Activated naive CD4-positive, alpha-beta T cell treated with anti-CD3 and anti-CD28 coated beads, Interleukin-2, amount 50 U/mL, for 24 hours (primary cell): ENCODE measurements around the gene NLRP9.

Source experiments
- H3K27ac Mint-ChIP-seq: one replicate; pipeline ENCODE4 v1.8.0; 2021; ENCODE audit warnings: mild to moderate bottlenecking, mixed read lengths
- H3K27me3 Mint-ChIP-seq: one replicate; pipeline ENCODE4 v1.8.0; 2021; ENCODE audit warnings: mixed read lengths
- H3K36me3 Mint-ChIP-seq: one replicate; pipeline ENCODE4 v1.8.0; 2021; ENCODE audit warnings: mixed read lengths
- H3K4me1 Mint-ChIP-seq: one replicate; pipeline ENCODE4 v1.8.0; 2021; ENCODE audit warnings: mixed read lengths
- H3K4me3 Mint-ChIP-seq: one replicate; pipeline ENCODE4 v1.8.0; 2021; ENCODE audit warnings: mild to moderate bottlenecking, mixed read lengths
- H3K9me3 Mint-ChIP-seq: one replicate; pipeline ENCODE4 v1.8.0; 2021; ENCODE audit warnings: mixed read lengths

NLRP9 gene

GRCh38 chr19:55684946-55685681 lies 53.1 kb downstream of the NLRP9 start:
- no peak overlapping the region for H3K4me3 Mint-ChIP-seq
- H3K27ac Mint-ChIP-seq = no peak overlapping the region
- H3K27me3 Mint-ChIP-seq = no peaks in the 10 kb centered on the region
- no peaks in the 10 kb centered on the region for H3K9me3 Mint-ChIP-seq
- peaks cover 18% of the 10 kb centered on the region for H3K4me1 Mint-ChIP-seq
- H3K36me3 Mint-ChIP-seq = no peaks in the 10 kb centered on the region

- peaks cover 3% of the 10 kb centered on the region for H3K36me3 Mint-ChIP-seq
- no peaks in the 10 kb centered on the region for H3K9me3 Mint-ChIP-seq
- H3K27ac Mint-ChIP-seq = no peak overlapping the region
- H3K27me3 Mint-ChIP-seq = no peaks in the 10 kb centered on the region
- H3K4me3 Mint-ChIP-seq = no peak overlapping the region
- peaks cover 31% of the 10 kb centered on the region for H3K4me1 Mint-ChIP-seq
Measured at GRCh38 chr19:55683449-55684261, 54.5 kb downstream of the NLRP9 start.

- Mint-ChIP-seq H3K27ac (no peak overlapping the region), H3K4me1 (peaks cover 53% of the 10 kb centered on the region), H3K9me3 (no peaks in the 10 kb centered on the region), H3K36me3 (peaks cover 3% of the 10 kb centered on the region), H3K4me3 (no peak overlapping the region), H3K27me3 (no peaks in the 10 kb centered on the region)
Measured at GRCh38 chr19:55681131-55682092, 56.8 kb downstream of the NLRP9 start.

- Mint-ChIP-seq H3K27ac (no peak overlapping the region), H3K4me3 (no peak overlapping the region), H3K36me3 (peaks cover 3% of the 10 kb centered on the region), H3K4me1 (peaks cover 62% of the 10 kb centered on the region), H3K9me3 (no peaks in the 10 kb centered on the region), H3K27me3 (no peaks in the 10 kb centered on the region)
Measured at GRCh38 chr19:55680339-55681130, 57.7 kb downstream of the NLRP9 start.

GRCh38 chr19:55679343-55680257 lies 58.6 kb downstream of the NLRP9 start:
- H3K36me3 Mint-ChIP-seq = peaks cover 6% of the 10 kb centered on the region

GRCh38 chr19:55678121-55678671 lies 60.0 kb downstream of the NLRP9 start:
- no peak overlapping the region for H3K27ac Mint-ChIP-seq
- H3K4me1 Mint-ChIP-seq = peaks cover 64% of the 10 kb centered on the region
- H3K9me3 Mint-ChIP-seq = no peaks in the 10 kb centered on the region

More at GRCh38 chr19:55679343-55680257, 58.6 kb downstream of the NLRP9 start:
- Mint-ChIP-seq H3K27me3 (no peaks in the 10 kb centered on the region), H3K9me3 (no peaks in the 10 kb centered on the region), H3K27ac (no peak overlapping the region), H3K4me1 (peaks cover 62% of the 10 kb centered on the region), H3K4me3 (no peak overlapping the region)

GRCh38 chr19:55677572-55678028 lies 60.6 kb downstream of the NLRP9 start:
- Mint-ChIP-seq H3K27me3 (no peaks in the 10 kb centered on the region), H3K4me1 (peaks cover 66% of the 10 kb centered on the region), H3K9me3 (no peaks in the 10 kb centered on the region), H3K27ac (peak overlapping the region; percentile 26), H3K36me3 (peaks cover 10% of the 10 kb centered on the region), H3K4me3 (peak overlapping the region; percentile 54)

More at GRCh38 chr19:55678121-55678671, 60.0 kb downstream of the NLRP9 start:
- H3K4me3 Mint-ChIP-seq = no peak overlapping the region
- no peaks in the 10 kb centered on the region for H3K27me3 Mint-ChIP-seq
- peaks cover 10% of the 10 kb centered on the region for H3K36me3 Mint-ChIP-seq

GRCh38 chr19:55676889-55677505 lies 61.2 kb downstream of the NLRP9 start:
- peaks cover 69% of the 10 kb centered on the region for H3K4me1 Mint-ChIP-seq
- H3K27me3 Mint-ChIP-seq = no peaks in the 10 kb centered on the region
- H3K4me3 Mint-ChIP-seq = peak overlapping the region; percentile 100
- no peak overlapping the region for H3K27ac Mint-ChIP-seq
- peaks cover 10% of the 10 kb centered on the region for H3K36me3 Mint-ChIP-seq
- no peaks in the 10 kb centered on the region for H3K9me3 Mint-ChIP-seq

GRCh38 chr19:55676383-55676782 lies 61.8 kb downstream of the NLRP9 start:
- no peaks in the 10 kb centered on the region for H3K27me3 Mint-ChIP-seq
- H3K36me3 Mint-ChIP-seq = peaks cover 10% of the 10 kb centered on the region
- H3K9me3 Mint-ChIP-seq = no peaks in the 10 kb centered on the region
- no peak overlapping the region for H3K27ac Mint-ChIP-seq
- H3K4me3 Mint-ChIP-seq = peak overlapping the region; percentile 100
- H3K4me1 Mint-ChIP-seq = peaks cover 71% of the 10 kb centered on the region

GRCh38 chr19:55675661-55676354 lies 62.4 kb downstream of the NLRP9 start:
- Mint-ChIP-seq H3K27me3 (no peaks in the 10 kb centered on the region), H3K27ac (peak overlapping the region; percentile 98), H3K4me3 (peak overlapping the region; percentile 100), H3K4me1 (peaks cover 77% of the 10 kb centered on the region), H3K36me3 (peaks cover 12% of the 10 kb centered on the region), H3K9me3 (no peaks in the 10 kb centered on the region)

GRCh38 chr19:55674841-55675660 lies 63.2 kb downstream of the NLRP9 start, which contains the start of gene EPN1:
Gene EPN1 (plus strand): TSS chr19:55675226. CDS start chr19:55678628, 3,402 bp downstream.
- H3K27me3 Mint-ChIP-seq = no peaks in the 10 kb centered on the region
- peaks cover 74% of the 10 kb centered on the region for H3K4me1 Mint-ChIP-seq
- H3K27ac Mint-ChIP-seq = peak within 1 kb of the TSS; percentile 98
- H3K4me3 Mint-ChIP-seq = peak within 1 kb of the TSS; percentile 100
- no peaks in the 10 kb centered on the region for H3K9me3 Mint-ChIP-seq
- peaks cover 12% of the 10 kb centered on the region for H3K36me3 Mint-ChIP-seq

GRCh38 chr19:55674459-55674840 lies 63.8 kb downstream of the NLRP9 start:
- H3K27ac Mint-ChIP-seq = peak overlapping the region; percentile 79
- H3K4me3 Mint-ChIP-seq = peak overlapping the region; percentile 73
- peaks cover 68% of the 10 kb centered on the region for H3K4me1 Mint-ChIP-seq
- H3K27me3 Mint-ChIP-seq = no peaks in the 10 kb centered on the region
- no peaks in the 10 kb centered on the region for H3K9me3 Mint-ChIP-seq
- peaks cover 10% of the 10 kb centered on the region for H3K36me3 Mint-ChIP-seq
